A549 (cell line): Measurements from ENCODE around the gene FAM120C. TPM values are rescaled to one million over a fixed set of nuclear protein-coding genes. Genes with fewer than 3 reads are reported as not detected.

Experiments
- ATAC-seq, 2 experiments: fragments of 200-7000 bp in 1 of 2; fragments of >200 bp in 1 of 2; cut with Nextera tagmentation in 1 of 2; cut with Tn5 transposase in 1 of 2; 3 replicates each; pipeline versions ENCODE4 v1.8.0 to v1.9.1; 2018 to 2020; ENCODE audit warnings: mild to moderate bottlenecking in 1 of 2, moderate library complexity in 1 of 2
- CTCF ChIA-PET: fragments of 300-600 bp; sonication (Branson Sonifier 250); formaldehyde crosslinking; extraction: SDS; loops from one replicate; lab custom pipeline; 2021; ENCODE audit warnings: antibody characterized with exemption, inconsistent platforms; lab: Yijun Ruan, JAX
- POLR2A ChIA-PET: fragments of 350-600 bp; formaldehyde crosslinking; extraction: SDS; loops from one replicate; lab custom pipeline; 2021; ENCODE audit warnings: antibody characterized with exemption, inconsistent platforms; lab: Yijun Ruan, JAX
- DNase-seq, 2 experiments: peaks; one replicate each; pipeline versions ENCODE4 v3.0.0 to v3.0.0-alpha.2; 2011 to 2016; ENCODE audit warnings: low read depth in 1 of 2, low spot score in 1 of 2
- FAIRE-seq: peaks from 2 replicates; lab custom pipeline; 2011; peaks lifted over from hg19 to GRCh38; lab: Jason Lieb, UNC
- H3K27ac ChIP-seq, 2 experiments: fragments of >200 bp; sonication (Bioruptor Twin); formaldehyde crosslinking; 3 replicates each; pipeline ENCODE4 v1.5.1; 2016 to 2017
- H3K4me1 ChIP-seq: fragments of >200 bp; sonication (Bioruptor Twin); formaldehyde crosslinking; 3 replicates; pipeline ENCODE4 v1.6.1; 2016
- H3K4me2 ChIP-seq: fragments of >200 bp; sonication (Bioruptor Twin); formaldehyde crosslinking; 3 replicates; pipeline ENCODE4 v1.6.1; 2016
- H3K4me3 ChIP-seq: fragments of >200 bp; sonication (Bioruptor Twin); formaldehyde crosslinking; 3 replicates; pipeline ENCODE4 v1.5.1; 2016
- H3K9me3 ChIP-seq: fragments of >200 bp; sonication (Bioruptor Twin); formaldehyde crosslinking; 3 replicates; pipeline ENCODE4 v1.6.1; 2016
- CEBPB ChIP-seq, 2 experiments: fragments of >200 bp in 1 of 2; sonication (Bioruptor Twin) in 1 of 2; formaldehyde crosslinking in 1 of 2; IDR thresholded peaks; 2 replicates each; pipeline ENCODE4 v1.6.1; 2012 to 2016
- ESRRA ChIP-seq: fragments of 150-350 bp; IDR thresholded peaks from 2 replicates; pipeline ENCODE4 v1.6.1; 2014; ENCODE audit warnings: mild to moderate bottlenecking, low read length, borderline replicate concordance
- FOSB ChIP-seq: fragments of 250-450 bp; sonication (Bioruptor Pico); IDR thresholded peaks from 2 replicates; pipeline ENCODE4 v1.5.0; 2020; ENCODE audit warnings: mild to moderate bottlenecking, moderate library complexity
- HEYL ChIP-seq: fragments of 250-450 bp; sonication (Bioruptor Pico); IDR thresholded peaks from 2 replicates; pipeline ENCODE4 v1.8.0; 2021; ENCODE audit warnings: mild to moderate bottlenecking, moderate library complexity
- HOXB5 ChIP-seq: fragments of 250-450 bp; sonication (Bioruptor Pico); IDR thresholded peaks from 2 replicates; pipeline ENCODE4 v1.5.0; 2020; ENCODE audit warnings: mild to moderate bottlenecking, moderate library complexity
- JUN ChIP-seq, 2 experiments: fragments of >200 bp; sonication (Bioruptor Twin); formaldehyde crosslinking; IDR thresholded peaks; 2 replicates in 1 of 2; 3 replicates in 1 of 2; pipeline ENCODE4 v1.6.1; 2016 to 2017
- MAFK ChIP-seq: fragments of 450-650 bp; IDR thresholded peaks from 2 replicates; pipeline ENCODE4 v1.6.1; 2014; ENCODE audit not compliant: partially characterized antibody
- RARB ChIP-seq: fragments of 250-450 bp; sonication (Bioruptor Pico); IDR thresholded peaks from 2 replicates; pipeline ENCODE4 v1.8.0; 2021; ENCODE audit warnings: mild to moderate bottlenecking, moderate library complexity
- TP53 ChIP-seq: fragments of 250-450 bp; sonication (Bioruptor Pico); IDR thresholded peaks from 2 replicates; pipeline ENCODE4 v1.5.0; 2021; ENCODE audit warnings: mild to moderate bottlenecking, moderate library complexity
- ZC3H11A ChIP-seq: fragments of 450-650 bp; IDR thresholded peaks from 2 replicates; pipeline ENCODE4 v1.6.1; 2014; ENCODE audit warnings: antibody characterized with exemption, mild to moderate bottlenecking
- ZNF302 ChIP-seq: fragments of 250-450 bp; sonication (Bioruptor Pico); IDR thresholded peaks from 2 replicates; pipeline ENCODE4 v1.9.0; 2021; ENCODE audit warnings: inconsistent platforms, mild to moderate bottlenecking, moderate library complexity
- ZSCAN20 ChIP-seq: fragments of 250-450 bp; sonication (Bioruptor Pico); IDR thresholded peaks from 2 replicates; pipeline ENCODE4 v1.8.0; 2022; ENCODE audit warnings: mild to moderate bottlenecking, moderate library complexity
- WGBS: methylation state at CpG from one replicate; pipeline ENCODE4 v1.1.6; 2017; ENCODE audit errors: missing lambda C conversion rate; 5-methylcytosine and 5-hydroxymethylcytosine counted together
- polyA plus RNA-seq, 4 experiments: library from polyadenylated mRNA; depleted of rRNA in 3 of 4; stranded (reverse); fragments of >200 nt; fragmentation: RNase III in 1 of 4; extraction: RNeasy Plus Mini Kit Qiagen cat#74134 plus additional on column Dnase treatment in 1 of 4; gene quantifications; 2 replicates in 3 of 4; 3 replicates in 1 of 4; pipeline ENCODE4 v1.2.3, GENCODE V29; 2011 to 2017
- TF ChIP-seq, protein P1 (sequence below): IDR thresholded peaks from 2 replicates; pipeline ENCODE4 v1.6.1; 2012
- TF ChIP-seq, protein P2 (sequence below): fragments of >200 bp; sonication (Bioruptor Twin); formaldehyde crosslinking; IDR thresholded peaks from 3 replicates; pipeline ENCODE4 v1.6.1; 2016
- TF ChIP-seq, protein P3 (sequence below): fragments of >200 bp; sonication (Bioruptor Twin); formaldehyde crosslinking; IDR thresholded peaks from 3 replicates; pipeline ENCODE4 v1.5.1; 2016
- TF ChIP-seq, protein P4 (sequence below): IDR thresholded peaks from 2 replicates; pipeline ENCODE4 v1.6.1; 2012; ENCODE audit warnings: low read depth, borderline replicate concordance
- TF ChIP-seq, protein P5 (sequence below): fragments of 450-650 bp; IDR thresholded peaks from 2 replicates; pipeline ENCODE4 v1.6.1; 2014; ENCODE audit warnings: antibody characterized with exemption
- TF ChIP-seq, protein P6 (sequence below): fragments of 250-450 bp; sonication (Bioruptor Pico); IDR thresholded peaks from 2 replicates; pipeline ENCODE4 v1.5.0; 2020; ENCODE audit warnings: low read depth, mild to moderate bottlenecking, moderate library complexity
- TF ChIP-seq, protein P7 (sequence below): fragments of 250-450 bp; sonication (Bioruptor Pico); IDR thresholded peaks from 2 replicates; pipeline ENCODE4 v1.5.0; 2021; ENCODE audit warnings: mild to moderate bottlenecking, moderate library complexity, borderline replicate concordance

FAM120C gene
- polyA plus RNA-seq, 2 of the 4 experiments (the other 2 are of a cell fraction) = 6.0 to 7.7 TPM

DNA sequence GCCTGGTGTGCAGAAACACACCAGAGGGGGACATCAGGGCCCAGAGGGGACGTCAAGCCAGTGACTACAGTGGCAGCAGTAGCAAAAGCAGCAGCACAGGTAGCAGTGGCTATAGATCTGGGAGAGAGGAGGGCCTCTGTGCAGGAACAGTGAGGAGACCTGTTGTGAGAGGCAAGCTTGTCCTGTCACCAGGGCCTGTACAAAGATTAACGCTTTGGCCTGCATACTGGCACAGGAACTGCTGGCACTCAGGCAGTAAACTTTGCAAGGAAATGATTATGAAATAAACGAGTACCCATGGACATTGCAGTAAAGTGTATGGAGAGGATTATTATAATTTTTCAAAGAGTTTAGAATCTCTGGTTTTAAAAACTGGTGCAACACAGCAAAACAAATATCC lies 133.3 kb downstream of the FAM120C start:
- FAIRE-seq (no peak), ATAC-seq (no peak), DNase-seq (no peak)
- 50% methylated on average over 2 of the region's 3 CpGs for WGBS
- CTCF ChIA-PET = no interaction called here
- H3K9me3 ChIP-seq = no peaks in the 10 kb centered on the region
- H3K4me2 ChIP-seq = no peak overlapping the region
- TF ChIP-seq ESRRA = no peak
- no peak for TF ChIP-seq FOSB (CRISPR knock-in tag)
- TF ChIP-seq JUN (IDR thresholded peaks at IDR 0.05) = no peak
- TF ChIP-seq, protein P1, sequence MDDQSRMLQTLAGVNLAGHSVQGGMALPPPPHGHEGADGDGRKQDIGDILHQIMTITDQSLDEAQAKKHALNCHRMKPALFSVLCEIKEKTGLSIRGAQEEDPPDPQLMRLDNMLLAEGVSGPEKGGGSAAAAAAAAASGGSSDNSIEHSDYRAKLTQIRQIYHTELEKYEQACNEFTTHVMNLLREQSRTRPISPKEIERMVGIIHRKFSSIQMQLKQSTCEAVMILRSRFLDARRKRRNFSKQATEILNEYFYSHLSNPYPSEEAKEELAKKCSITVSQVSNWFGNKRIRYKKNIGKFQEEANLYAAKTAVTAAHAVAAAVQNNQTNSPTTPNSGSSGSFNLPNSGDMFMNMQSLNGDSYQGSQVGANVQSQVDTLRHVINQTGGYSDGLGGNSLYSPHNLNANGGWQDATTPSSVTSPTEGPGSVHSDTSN = no peak
- TF ChIP-seq, protein P2, sequence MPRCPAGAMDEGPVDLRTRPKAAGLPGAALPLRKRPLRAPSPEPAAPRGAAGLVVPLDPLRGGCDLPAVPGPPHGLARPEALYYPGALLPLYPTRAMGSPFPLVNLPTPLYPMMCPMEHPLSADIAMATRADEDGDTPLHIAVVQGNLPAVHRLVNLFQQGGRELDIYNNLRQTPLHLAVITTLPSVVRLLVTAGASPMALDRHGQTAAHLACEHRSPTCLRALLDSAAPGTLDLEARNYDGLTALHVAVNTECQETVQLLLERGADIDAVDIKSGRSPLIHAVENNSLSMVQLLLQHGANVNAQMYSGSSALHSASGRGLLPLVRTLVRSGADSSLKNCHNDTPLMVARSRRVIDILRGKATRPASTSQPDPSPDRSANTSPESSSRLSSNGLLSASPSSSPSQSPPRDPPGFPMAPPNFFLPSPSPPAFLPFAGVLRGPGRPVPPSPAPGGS = no peak
- TF ChIP-seq ZNF302 = no peak
- TF ChIP-seq, protein P3, sequence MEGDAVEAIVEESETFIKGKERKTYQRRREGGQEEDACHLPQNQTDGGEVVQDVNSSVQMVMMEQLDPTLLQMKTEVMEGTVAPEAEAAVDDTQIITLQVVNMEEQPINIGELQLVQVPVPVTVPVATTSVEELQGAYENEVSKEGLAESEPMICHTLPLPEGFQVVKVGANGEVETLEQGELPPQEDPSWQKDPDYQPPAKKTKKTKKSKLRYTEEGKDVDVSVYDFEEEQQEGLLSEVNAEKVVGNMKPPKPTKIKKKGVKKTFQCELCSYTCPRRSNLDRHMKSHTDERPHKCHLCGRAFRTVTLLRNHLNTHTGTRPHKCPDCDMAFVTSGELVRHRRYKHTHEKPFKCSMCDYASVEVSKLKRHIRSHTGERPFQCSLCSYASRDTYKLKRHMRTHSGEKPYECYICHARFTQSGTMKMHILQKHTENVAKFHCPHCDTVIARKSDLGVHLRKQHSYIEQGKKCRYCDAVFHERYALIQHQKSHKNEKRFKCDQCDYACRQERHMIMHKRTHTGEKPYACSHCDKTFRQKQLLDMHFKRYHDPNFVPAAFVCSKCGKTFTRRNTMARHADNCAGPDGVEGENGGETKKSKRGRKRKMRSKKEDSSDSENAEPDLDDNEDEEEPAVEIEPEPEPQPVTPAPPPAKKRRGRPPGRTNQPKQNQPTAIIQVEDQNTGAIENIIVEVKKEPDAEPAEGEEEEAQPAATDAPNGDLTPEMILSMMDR = no peak
- no peak for TF ChIP-seq HOXB5 (CRISPR knock-in tag)
- no peak for TF ChIP-seq ZC3H11A
- TF ChIP-seq, protein P4, sequence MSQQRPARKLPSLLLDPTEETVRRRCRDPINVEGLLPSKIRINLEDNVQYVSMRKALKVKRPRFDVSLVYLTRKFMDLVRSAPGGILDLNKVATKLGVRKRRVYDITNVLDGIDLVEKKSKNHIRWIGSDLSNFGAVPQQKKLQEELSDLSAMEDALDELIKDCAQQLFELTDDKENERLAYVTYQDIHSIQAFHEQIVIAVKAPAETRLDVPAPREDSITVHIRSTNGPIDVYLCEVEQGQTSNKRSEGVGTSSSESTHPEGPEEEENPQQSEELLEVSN = no peak
- TF ChIP-seq, protein P5, sequence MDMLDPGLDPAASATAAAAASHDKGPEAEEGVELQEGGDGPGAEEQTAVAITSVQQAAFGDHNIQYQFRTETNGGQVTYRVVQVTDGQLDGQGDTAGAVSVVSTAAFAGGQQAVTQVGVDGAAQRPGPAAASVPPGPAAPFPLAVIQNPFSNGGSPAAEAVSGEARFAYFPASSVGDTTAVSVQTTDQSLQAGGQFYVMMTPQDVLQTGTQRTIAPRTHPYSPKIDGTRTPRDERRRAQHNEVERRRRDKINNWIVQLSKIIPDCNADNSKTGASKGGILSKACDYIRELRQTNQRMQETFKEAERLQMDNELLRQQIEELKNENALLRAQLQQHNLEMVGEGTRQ = no peak
- TF ChIP-seq, protein P6, sequence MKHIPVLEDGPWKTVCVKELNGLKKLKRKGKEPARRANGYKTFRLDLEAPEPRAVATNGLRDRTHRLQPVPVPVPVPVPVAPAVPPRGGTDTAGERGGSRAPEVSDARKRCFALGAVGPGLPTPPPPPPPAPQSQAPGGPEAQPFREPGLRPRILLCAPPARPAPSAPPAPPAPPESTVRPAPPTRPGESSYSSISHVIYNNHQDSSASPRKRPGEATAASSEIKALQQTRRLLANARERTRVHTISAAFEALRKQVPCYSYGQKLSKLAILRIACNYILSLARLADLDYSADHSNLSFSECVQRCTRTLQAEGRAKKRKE (CRISPR knock-in tag) = no peak
- TF ChIP-seq HEYL (CRISPR knock-in tag) = no peak
- TF ChIP-seq, protein P7, sequence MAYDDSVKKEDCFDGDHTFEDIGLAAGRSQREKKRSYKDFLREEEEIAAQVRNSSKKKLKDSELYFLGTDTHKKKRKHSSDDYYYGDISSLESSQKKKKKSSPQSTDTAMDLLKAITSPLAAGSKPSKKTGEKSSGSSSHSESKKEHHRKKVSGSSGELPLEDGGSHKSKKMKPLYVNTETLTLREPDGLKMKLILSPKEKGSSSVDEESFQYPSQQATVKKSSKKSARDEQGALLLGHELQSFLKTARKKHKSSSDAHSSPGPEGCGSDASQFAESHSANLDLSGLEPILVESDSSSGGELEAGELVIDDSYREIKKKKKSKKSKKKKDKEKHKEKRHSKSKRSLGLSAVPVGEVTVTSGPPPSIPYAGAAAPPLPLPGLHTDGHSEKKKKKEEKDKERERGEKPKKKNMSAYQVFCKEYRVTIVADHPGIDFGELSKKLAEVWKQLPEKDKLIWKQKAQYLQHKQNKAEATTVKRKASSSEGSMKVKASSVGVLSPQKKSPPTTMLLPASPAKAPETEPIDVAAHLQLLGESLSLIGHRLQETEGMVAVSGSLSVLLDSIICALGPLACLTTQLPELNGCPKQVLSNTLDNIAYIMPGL = no peak
- no peak for TF ChIP-seq RARB (CRISPR knock-in tag)
- no peak for TF ChIP-seq ZSCAN20 (CRISPR knock-in tag)
- TF ChIP-seq TP53 (CRISPR knock-in tag) = no peak
- POLR2A ChIA-PET = no interaction called here
- H3K4me1 ChIP-seq = peaks cover 16% of the 10 kb centered on the region
- H3K4me3 ChIP-seq = no peak overlapping the region
- H3K27ac ChIP-seq = no peak overlapping the region

DNA sequence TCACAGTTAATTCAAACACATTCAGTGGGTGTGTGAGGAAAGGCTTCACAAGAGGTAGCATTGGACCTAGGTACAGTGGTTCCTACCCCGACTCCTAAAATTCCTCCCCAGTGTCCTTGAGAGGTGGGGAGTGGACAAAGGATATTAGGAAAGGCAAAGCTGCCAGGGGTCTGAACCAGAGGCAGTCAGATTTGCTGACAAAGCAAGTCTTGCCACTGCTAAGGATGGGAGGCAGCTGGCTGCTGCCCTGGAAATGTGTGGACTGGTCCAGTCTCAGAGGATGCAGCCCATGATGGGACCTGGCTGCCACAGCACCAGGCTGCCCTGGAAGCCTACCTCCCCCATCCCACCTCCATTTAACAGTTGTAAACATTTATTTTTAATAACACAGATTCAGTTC lies 134.6 kb downstream of the FAM120C start:
- no peak for TF ChIP-seq CEBPB (IDR thresholded peaks at IDR 0.05)
- peak; percentile 89 for TF ChIP-seq MAFK
- WGBS = 40% methylated on average over 1 of the region's 1 CpG
- CTCF ChIA-PET = no interaction called here

More for the DNA sequence above, 134.6 kb downstream of the FAM120C start:
- Histone ChIP-seq H3K4me1 (peaks cover 16% of the 10 kb centered on the region), H3K4me2 (no peak overlapping the region), H3K4me3 (no peak overlapping the region), H3K27ac (no peak overlapping the region), H3K9me3 (no peaks in the 10 kb centered on the region)
- ATAC-seq = no peak
- POLR2A ChIA-PET = no interaction called here
- no peak for DNase-seq
- no peak for FAIRE-seq
